Measurements from ENCODE around the gene KIAA1671.
"Not testable (repeated sequence)": the region's sequence is repeated elsewhere in the genome, so short reads cannot be mapped to it uniquely, and the experiment has no call there.

Gene KIAA1671

GRCh38 chr22:24951942-24952836 is at the start of gene KIAA1671:
TSS of gene KIAA1671 (plus strand) at chr22:24952716. CDS start at chr22:25028000, 75,284 bp downstream.
- H3K27ac ChIP-seq (ENCODE audit: low read depth, low read length), result peak within 1 kb of the TSS; percentile 35
- no peaks in the 10 kb centered on the region for H3K4me1 ChIP-seq (ENCODE audit: insufficient read depth, low read length)
- peaks cover 6 to 9% of the 10 kb centered on the region in 2 donors for H3K27me3 ChIP-seq (ENCODE audit: control insufficient read depth in 1 of 2, insufficient read depth in 2 of 2, low read length in 2 of 2)

GRCh38 chr22:24905909-24906308 is 46.6 kb upstream of the KIAA1671 start:
- Histone ChIP-seq H3K4me3 (ENCODE audit: low read depth in 1 of 2, low read length in 2 of 2) (no peak overlapping the region), H3K9ac (ENCODE audit: low read length) (no peak overlapping the region), H3K9me3 (ENCODE audit: low read length) (peaks cover 4% of the 10 kb centered on the region), H3K27ac (ENCODE audit: low read depth, low read length) (no peak overlapping the region), H3K36me3 (ENCODE audit: insufficient read depth, low read length) (peaks cover 14% of the 10 kb centered on the region), H3K4me1 (ENCODE audit: insufficient read depth, low read length) (no peaks in the 10 kb centered on the region), H3K27me3 (ENCODE audit: control insufficient read depth in 1 of 2, insufficient read depth in 2 of 2, low read length in 2 of 2) (no peaks in the 10 kb centered on the region)

More at GRCh38 chr22:24951942-24952836, at the start of gene KIAA1671:
- H3K4me3 ChIP-seq (ENCODE audit: low read depth in 1 of 2, low read length in 2 of 2), result peak within 1 kb of the TSS; percentile 88 to 94
- peak within 1 kb of the TSS; percentile 61 for H3K9ac ChIP-seq (ENCODE audit: low read length)
- no peaks in the 10 kb centered on the region for H3K9me3 ChIP-seq (ENCODE audit: low read length)
- no peaks in the 10 kb centered on the region for H3K36me3 ChIP-seq (ENCODE audit: insufficient read depth, low read length)

GRCh38 chr22:24907101-24907500 is 45.4 kb upstream of the KIAA1671 start:
- H3K4me1 ChIP-seq (ENCODE audit: insufficient read depth, low read length); H3K27me3 ChIP-seq (ENCODE audit: control insufficient read depth in 1 of 2, insufficient read depth in 2 of 2, low read length in 2 of 2); H3K27ac ChIP-seq (ENCODE audit: low read depth, low read length); H3K4me3 ChIP-seq (ENCODE audit: low read depth in 1 of 2, low read length in 2 of 2); H3K9me3 ChIP-seq (ENCODE audit: low read length); H3K9ac ChIP-seq (ENCODE audit: low read length): not testable (repeated sequence)
- peaks cover 14% of the 10 kb centered on the region for H3K36me3 ChIP-seq (ENCODE audit: insufficient read depth, low read length)

GRCh38 chr22:24920029-24920428 is 32.5 kb upstream of the KIAA1671 start:
- Histone ChIP-seq H3K27me3 (ENCODE audit: control insufficient read depth in 1 of 2, insufficient read depth in 2 of 2, low read length in 2 of 2) (no peaks in the 10 kb centered on the region), H3K9me3 (ENCODE audit: low read length) (no peaks in the 10 kb centered on the region), H3K36me3 (ENCODE audit: insufficient read depth, low read length) (no peaks in the 10 kb centered on the region), H3K27ac (ENCODE audit: low read depth, low read length) (no peak overlapping the region), H3K4me3 (ENCODE audit: low read depth in 1 of 2, low read length in 2 of 2) (no peak overlapping the region), H3K9ac (ENCODE audit: low read length) (no peak overlapping the region), H3K4me1 (ENCODE audit: insufficient read depth, low read length) (no peaks in the 10 kb centered on the region)

GRCh38 chr22:24925586-24926427 is 26.7 kb upstream of the KIAA1671 start:
- H3K9ac ChIP-seq (ENCODE audit: low read length), result no peak overlapping the region
- H3K4me1 ChIP-seq (ENCODE audit: insufficient read depth, low read length), result no peaks in the 10 kb centered on the region
- no peaks in the 10 kb centered on the region for H3K36me3 ChIP-seq (ENCODE audit: insufficient read depth, low read length)
- H3K9me3 ChIP-seq (ENCODE audit: low read length), result no peaks in the 10 kb centered on the region
- no peak overlapping the region for H3K4me3 ChIP-seq (ENCODE audit: low read depth in 1 of 2, low read length in 2 of 2)
- H3K27me3 ChIP-seq (ENCODE audit: control insufficient read depth in 1 of 2, insufficient read depth in 2 of 2, low read length in 2 of 2), result no peaks in the 10 kb centered on the region
- H3K27ac ChIP-seq (ENCODE audit: low read depth, low read length), result no peak overlapping the region

GRCh38 chr22:24926428-24926725 is 26.1 kb upstream of the KIAA1671 start:
- Histone ChIP-seq H3K27ac (ENCODE audit: low read depth, low read length) (no peak overlapping the region), H3K4me3 (ENCODE audit: low read depth in 1 of 2, low read length in 2 of 2) (no peak overlapping the region), H3K4me1 (ENCODE audit: insufficient read depth, low read length) (no peaks in the 10 kb centered on the region), H3K9me3 (ENCODE audit: low read length) (no peaks in the 10 kb centered on the region), H3K36me3 (ENCODE audit: insufficient read depth, low read length) (no peaks in the 10 kb centered on the region), H3K27me3 (ENCODE audit: control insufficient read depth in 1 of 2, insufficient read depth in 2 of 2, low read length in 2 of 2) (no peaks in the 10 kb centered on the region), H3K9ac (ENCODE audit: low read length) (no peak overlapping the region)

GRCh38 chr22:24926849-24927579 is 25.5 kb upstream of the KIAA1671 start:
- Histone ChIP-seq H3K36me3 (ENCODE audit: insufficient read depth, low read length) (no peaks in the 10 kb centered on the region), H3K4me1 (ENCODE audit: insufficient read depth, low read length) (no peaks in the 10 kb centered on the region), H3K27ac (ENCODE audit: low read depth, low read length) (no peak overlapping the region), H3K9me3 (ENCODE audit: low read length) (no peaks in the 10 kb centered on the region), H3K4me3 (ENCODE audit: low read depth in 1 of 2, low read length in 2 of 2) (no peak overlapping the region), H3K27me3 (ENCODE audit: control insufficient read depth in 1 of 2, insufficient read depth in 2 of 2, low read length in 2 of 2) (no peaks in the 10 kb centered on the region), H3K9ac (ENCODE audit: low read length) (no peak overlapping the region)

GRCh38 chr22:24928322-24928721 is 24.2 kb upstream of the KIAA1671 start:
- H3K36me3 ChIP-seq (ENCODE audit: insufficient read depth, low read length), result no peaks in the 10 kb centered on the region
- H3K4me3 ChIP-seq (ENCODE audit: low read depth in 1 of 2, low read length in 2 of 2), result no peak overlapping the region
- no peak overlapping the region for H3K9ac ChIP-seq (ENCODE audit: low read length)
- no peaks in the 10 kb centered on the region for H3K9me3 ChIP-seq (ENCODE audit: low read length)
- H3K4me1 ChIP-seq (ENCODE audit: insufficient read depth, low read length), result no peaks in the 10 kb centered on the region
- H3K27me3 ChIP-seq (ENCODE audit: control insufficient read depth in 1 of 2, insufficient read depth in 2 of 2, low read length in 2 of 2), result no peaks in the 10 kb centered on the region
- H3K27ac ChIP-seq (ENCODE audit: low read depth, low read length), result no peak overlapping the region

GRCh38 chr22:24930678-24931077 is 21.8 kb upstream of the KIAA1671 start:
- Histone ChIP-seq H3K4me3 (ENCODE audit: low read depth in 1 of 2, low read length in 2 of 2) (no peak overlapping the region), H3K36me3 (ENCODE audit: insufficient read depth, low read length) (no peaks in the 10 kb centered on the region), H3K27ac (ENCODE audit: low read depth, low read length) (no peak overlapping the region), H3K4me1 (ENCODE audit: insufficient read depth, low read length) (no peaks in the 10 kb centered on the region), H3K9ac (ENCODE audit: low read length) (no peak overlapping the region), H3K27me3 (ENCODE audit: control insufficient read depth in 1 of 2, insufficient read depth in 2 of 2, low read length in 2 of 2) (no peaks in the 10 kb centered on the region), H3K9me3 (ENCODE audit: low read length) (no peaks in the 10 kb centered on the region)

GRCh38 chr22:24935771-24936483 is 16.6 kb upstream of the KIAA1671 start:
- Histone ChIP-seq H3K9me3 (ENCODE audit: low read length) (no peaks in the 10 kb centered on the region), H3K36me3 (ENCODE audit: insufficient read depth, low read length) (no peaks in the 10 kb centered on the region), H3K4me1 (ENCODE audit: insufficient read depth, low read length) (no peaks in the 10 kb centered on the region), H3K27me3 (ENCODE audit: control insufficient read depth in 1 of 2, insufficient read depth in 2 of 2, low read length in 2 of 2) (no peaks in the 10 kb centered on the region), H3K4me3 (ENCODE audit: low read depth in 1 of 2, low read length in 2 of 2) (no peak overlapping the region), H3K27ac (ENCODE audit: low read depth, low read length) (no peak overlapping the region), H3K9ac (ENCODE audit: low read length) (no peak overlapping the region)

GRCh38 chr22:24937114-24937513 is 15.4 kb upstream of the KIAA1671 start:
- no peaks in the 10 kb centered on the region for H3K4me1 ChIP-seq (ENCODE audit: insufficient read depth, low read length)
- H3K36me3 ChIP-seq (ENCODE audit: insufficient read depth, low read length), result no peaks in the 10 kb centered on the region
- no peaks in the 10 kb centered on the region for H3K9me3 ChIP-seq (ENCODE audit: low read length)
- H3K9ac ChIP-seq (ENCODE audit: low read length), result no peak overlapping the region
- H3K4me3 ChIP-seq (ENCODE audit: low read depth in 1 of 2, low read length in 2 of 2), result no peak overlapping the region
- H3K27ac ChIP-seq (ENCODE audit: low read depth, low read length), result no peak overlapping the region
- H3K27me3 ChIP-seq (ENCODE audit: control insufficient read depth in 1 of 2, insufficient read depth in 2 of 2, low read length in 2 of 2), result no peaks in the 10 kb centered on the region
